ENCODE measurements around the gene AOC2.

DNA sequence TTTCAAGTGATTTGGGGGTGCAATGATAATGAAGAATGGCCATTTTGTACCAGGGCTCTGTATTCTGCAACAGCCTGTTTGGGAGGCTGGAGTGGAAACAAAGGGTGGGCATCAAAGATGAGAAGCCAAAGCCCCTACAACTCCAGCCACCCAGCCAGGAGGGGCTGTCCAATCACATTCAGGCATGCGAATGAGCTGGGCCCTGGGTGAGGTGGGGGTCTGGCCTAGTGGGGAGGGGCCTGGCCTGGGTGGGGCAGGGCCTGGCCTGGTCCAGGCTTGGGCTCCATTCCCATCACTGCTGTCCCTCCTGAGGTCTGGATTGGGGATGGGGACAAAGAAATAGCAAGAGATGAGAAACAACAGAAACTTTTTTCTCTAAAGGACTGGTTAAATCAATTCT is 13.0 kb downstream of the AOC2 start:
- no peak for TF ChIP-seq TAF1 (IDR thresholded peaks at IDR 0.05; ENCODE audit: borderline replicate concordance, low read depth, low read length)
- TF ChIP-seq POLR2AphosphoS5 (IDR thresholded peaks at IDR 0.05; ENCODE audit: low read depth, low read length): no peak
